Measurements from ENCODE around the gene BRD3. TPM values are rescaled to one million over a fixed set of nuclear protein-coding genes. Genes with fewer than 3 reads are reported as not detected.

The BRD3 gene
- total RNA-seq, 1 donor from 2014 or later: 35.5 TPM

- H3K27me3 ChIP-seq (ENCODE audit: low read depth): no peaks in the 10 kb centered on the region
- peaks cover 53% of the 10 kb centered on the region for H3K4me1 ChIP-seq
- peaks cover 35% of the 10 kb centered on the region for H3K36me3 ChIP-seq
- DNase-seq: peak; percentile 41
- no peak overlapping the region for H3K4me3 ChIP-seq
- no peaks in the 10 kb centered on the region for H3K9me3 ChIP-seq
- TF ChIP-seq CTCF (IDR thresholded peaks at IDR 0.05): no peak
- H3K27ac ChIP-seq: peak overlapping the region; percentile 73
- peak; percentile 1 to 5 for ATAC-seq
- intact Hi-C loops (cut with DNase I): no loop called here
Observed at GRCh38 chr9:134054891-134055811, 12.7 kb downstream of the BRD3 start.

GRCh38 chr9:134053941-134054761 is 13.7 kb downstream of the BRD3 start:
- no peak overlapping the region for H3K27ac ChIP-seq
- ATAC-seq: no peak
- H3K4me3 ChIP-seq: no peak overlapping the region
- peaks cover 43% of the 10 kb centered on the region for H3K4me1 ChIP-seq
- H3K27me3 ChIP-seq (ENCODE audit: low read depth): no peaks in the 10 kb centered on the region
- TF ChIP-seq CTCF (IDR thresholded peaks at IDR 0.05): no peak
- H3K36me3 ChIP-seq: peaks cover 45% of the 10 kb centered on the region
- intact Hi-C loops (cut with DNase I): no loop called here
- DNase-seq: peak; percentile 39
- no peaks in the 10 kb centered on the region for H3K9me3 ChIP-seq

- Histone ChIP-seq H3K27me3 (ENCODE audit: low read depth) (no peaks in the 10 kb centered on the region), H3K36me3 (peaks cover 52% of the 10 kb centered on the region), H3K9me3 (no peaks in the 10 kb centered on the region), H3K27ac (no peak overlapping the region), H3K4me3 (no peak overlapping the region), H3K4me1 (peaks cover 36% of the 10 kb centered on the region)
- DNase-seq (peak; percentile 43), ATAC-seq (no peak)
- intact Hi-C loops (cut with DNase I): no loop called here
- no peak for TF ChIP-seq CTCF (IDR thresholded peaks at IDR 0.05)
Observed at GRCh38 chr9:134053401-134053871, 14.4 kb downstream of the BRD3 start.

- ATAC-seq (no peak), DNase-seq (no peak)
- Histone ChIP-seq H3K9me3 (no peaks in the 10 kb centered on the region), H3K36me3 (peaks cover 57% of the 10 kb centered on the region), H3K27me3 (ENCODE audit: low read depth) (no peaks in the 10 kb centered on the region), H3K4me3 (no peak overlapping the region), H3K27ac (no peak overlapping the region), H3K4me1 (peaks cover 33% of the 10 kb centered on the region)
- TF ChIP-seq CTCF (IDR thresholded peaks at IDR 0.05): no peak
- intact Hi-C loops (cut with DNase I): no loop called here
Observed at GRCh38 chr9:134052941-134053340, 14.9 kb downstream of the BRD3 start.

- H3K27ac ChIP-seq: no peak overlapping the region
- intact Hi-C loops (cut with DNase I): no loop called here
- peaks cover 28% of the 10 kb centered on the region for H3K4me1 ChIP-seq
- no peaks in the 10 kb centered on the region for H3K27me3 ChIP-seq (ENCODE audit: low read depth)
- peaks cover 62% of the 10 kb centered on the region for H3K36me3 ChIP-seq
- DNase-seq: no peak
- no peak overlapping the region for H3K4me3 ChIP-seq
- no peak for ATAC-seq
- H3K9me3 ChIP-seq: no peaks in the 10 kb centered on the region
- TF ChIP-seq CTCF (IDR thresholded peaks at IDR 0.05): no peak
Observed at GRCh38 chr9:134052491-134052890, 15.3 kb downstream of the BRD3 start.
